Duodenal mucosa (tissue), 2 donors: ENCODE results near the gene PNPLA2.

Experiments used
- H3K27ac ChIP-seq: one replicate; pipeline ENCODE4 v1.7.0; 2013; ENCODE audit warnings: low read depth, low read length
- H3K27me3 ChIP-seq, 2 donors: one replicate each; pipeline ENCODE4 v1.7.0; 2013; ENCODE audit warnings: low read length in 2 of 2, control low read depth in 1 of 2; ENCODE audit not compliant: insufficient read depth in 2 of 2, control insufficient read depth in 1 of 2
- H3K36me3 ChIP-seq, 2 donors: one replicate each; pipeline ENCODE4 v1.7.0; 2013; ENCODE audit warnings: low read length in 2 of 2, control low read depth in 1 of 2; ENCODE audit not compliant: insufficient read depth in 2 of 2, control insufficient read depth in 1 of 2
- H3K4me1 ChIP-seq, 2 donors: one replicate each; pipeline ENCODE4 v1.7.0; 2013; ENCODE audit warnings: low read length in 2 of 2, control low read depth in 1 of 2; ENCODE audit not compliant: insufficient read depth in 2 of 2, control insufficient read depth in 1 of 2
- H3K4me3 ChIP-seq, 2 donors: one replicate each; pipeline ENCODE4 v1.7.0; 2013; ENCODE audit warnings: low read length in 2 of 2, low read depth in 1 of 2
- H3K9ac ChIP-seq, 2 donors: one replicate each; pipeline ENCODE4 v1.7.0; 2013; ENCODE audit warnings: low read length in 2 of 2, low read depth in 1 of 2
- H3K9me3 ChIP-seq, 2 donors: one replicate each; pipeline ENCODE4 v1.7.0; 2013; ENCODE audit warnings: low read length in 2 of 2, control low read depth in 1 of 2; ENCODE audit not compliant: control insufficient read depth in 1 of 2

Gene PNPLA2

DNA sequence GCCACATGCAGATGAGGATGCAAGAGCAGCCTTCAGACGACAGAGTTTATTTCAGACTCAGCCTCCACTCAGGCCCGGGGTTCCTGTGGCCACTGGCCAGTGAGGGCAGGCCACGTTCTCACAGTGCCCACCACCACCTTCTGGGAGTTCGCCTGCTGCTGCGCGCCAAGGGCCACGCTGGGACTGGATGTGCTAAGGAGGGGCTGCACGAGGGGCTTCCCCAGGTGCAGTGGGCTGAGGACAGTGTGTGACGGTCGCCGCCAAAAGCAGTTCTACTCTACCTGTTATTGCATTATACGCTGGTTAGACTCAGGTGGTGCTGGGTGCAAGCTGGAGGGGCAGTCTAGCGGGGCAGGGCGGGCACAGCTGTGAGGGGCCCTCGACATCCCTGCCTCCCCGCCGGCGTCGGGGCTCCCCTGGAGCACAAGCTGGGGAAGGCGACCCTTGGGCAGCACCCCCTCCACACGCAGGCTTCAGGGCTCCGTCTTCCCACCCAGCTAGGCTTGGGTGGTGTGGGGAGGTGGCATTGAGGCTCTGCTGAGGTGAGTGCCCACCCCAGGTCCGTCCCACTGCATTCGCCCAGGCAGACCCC is 31.5 kb upstream of the PNPLA2 start:
- no peak overlapping the region for H3K4me3 ChIP-seq
- H3K9ac ChIP-seq = no peak overlapping the region
- H3K27ac ChIP-seq = no peak overlapping the region
- H3K9me3 ChIP-seq = no peaks in the 10 kb centered on the region
- H3K4me1 ChIP-seq = peaks cover 6 to 13% of the 10 kb centered on the region in 2 donors
- H3K27me3 ChIP-seq = peaks cover 9 to 11% of the 10 kb centered on the region in 2 donors
- no peaks in the 10 kb centered on the region for H3K36me3 ChIP-seq

DNA sequence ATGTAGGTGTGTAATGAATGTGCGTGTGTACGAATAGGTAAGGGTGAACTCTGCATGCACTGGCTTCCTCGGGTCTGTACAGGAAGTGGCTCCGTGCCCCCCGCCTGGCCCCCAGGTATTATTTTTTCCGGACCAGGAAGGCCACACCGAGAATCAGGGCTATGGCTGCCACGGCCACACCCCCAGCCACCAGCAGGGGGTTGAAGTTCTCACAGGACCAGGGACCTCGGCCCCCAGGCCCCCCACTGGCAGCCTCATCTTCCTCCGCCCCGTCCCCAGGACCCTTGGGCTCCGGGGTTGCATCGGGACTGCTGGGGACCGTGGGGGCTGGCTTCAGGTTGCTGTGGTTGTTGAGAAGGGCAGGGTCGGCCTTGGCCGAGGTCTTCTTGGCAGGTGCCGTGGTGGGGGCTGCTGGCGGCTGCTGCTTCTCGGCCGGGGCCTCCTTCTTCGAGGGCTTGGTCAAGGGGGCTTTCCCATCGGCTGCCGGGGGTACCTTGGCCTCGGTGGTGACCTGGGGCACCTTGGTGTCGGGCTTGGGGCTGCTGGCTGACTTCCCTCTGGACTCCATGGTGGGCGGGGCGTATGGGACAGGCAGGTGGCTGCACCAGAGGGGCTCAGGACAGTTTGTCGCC is 30.6 kb upstream of the PNPLA2 start:
- peaks cover 0 to 6% of the 10 kb centered on the region in 2 donors for H3K4me1 ChIP-seq
- H3K4me3 ChIP-seq = no peak overlapping the region
- no peak overlapping the region for H3K9ac ChIP-seq
- no peak overlapping the region for H3K27ac ChIP-seq
- H3K36me3 ChIP-seq = peaks cover 0 to 2% of the 10 kb centered on the region in 2 donors
- no peaks in the 10 kb centered on the region for H3K9me3 ChIP-seq
- H3K27me3 ChIP-seq = peaks cover 9 to 11% of the 10 kb centered on the region in 2 donors

DNA sequence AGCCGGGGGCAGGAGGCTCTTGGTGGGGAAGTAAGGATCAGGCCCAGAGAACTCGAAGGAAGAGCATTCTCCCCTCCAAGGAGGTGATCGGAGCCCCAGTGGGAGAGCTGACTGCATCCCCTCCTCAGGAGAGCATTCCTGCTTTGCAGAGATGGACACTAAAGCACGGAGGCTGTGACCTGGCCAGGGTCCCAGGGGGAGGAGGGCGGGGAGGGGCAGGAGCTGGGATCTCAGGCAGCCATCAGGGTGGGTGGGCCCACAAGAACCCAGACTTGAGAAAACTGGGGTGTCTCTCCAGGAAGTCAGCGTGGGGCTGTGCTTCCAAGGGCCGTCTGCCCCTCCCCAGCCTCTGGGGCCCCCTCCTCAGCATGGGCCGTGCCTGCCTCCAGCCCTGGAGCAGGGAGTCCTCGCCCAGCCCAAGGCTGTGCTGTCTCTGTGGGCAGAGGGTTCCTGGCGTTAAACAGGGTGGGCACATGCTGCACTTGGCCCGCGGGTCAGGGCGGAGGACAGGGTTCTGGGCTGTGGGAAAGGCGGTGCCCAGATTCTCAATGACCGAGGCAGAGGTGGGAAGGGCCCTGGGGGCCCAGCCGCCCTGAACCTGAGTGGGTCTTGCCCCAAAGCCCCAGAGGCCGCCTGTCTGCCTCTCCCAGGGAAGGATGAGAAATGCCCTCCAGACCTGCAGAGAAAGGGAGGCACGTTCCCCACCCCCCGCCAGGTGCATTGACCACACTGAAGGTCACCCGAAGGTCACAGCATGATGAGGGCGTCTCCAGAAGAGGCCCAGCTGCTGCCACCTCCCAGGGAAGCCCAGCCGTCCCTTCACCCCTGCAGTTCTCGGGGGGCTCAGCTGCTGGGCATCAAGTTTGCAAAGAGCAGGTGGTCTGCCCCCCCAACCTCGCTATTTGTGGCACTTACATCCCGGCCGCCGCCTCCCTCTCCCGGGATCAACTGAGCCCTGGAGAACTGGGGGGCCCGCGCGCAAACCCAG is 29.5 kb upstream of the PNPLA2 start:
- Histone ChIP-seq H3K27ac (no peak overlapping the region), H3K36me3 (peaks cover 0 to 4% of the 10 kb centered on the region in 2 donors), H3K9me3 (no peaks in the 10 kb centered on the region), H3K4me3 (no peak overlapping the region), H3K9ac (no peak overlapping the region), H3K27me3 (peaks cover 9 to 11% of the 10 kb centered on the region in 2 donors), H3K4me1 (peaks cover 0 to 6% of the 10 kb centered on the region in 2 donors)

DNA sequence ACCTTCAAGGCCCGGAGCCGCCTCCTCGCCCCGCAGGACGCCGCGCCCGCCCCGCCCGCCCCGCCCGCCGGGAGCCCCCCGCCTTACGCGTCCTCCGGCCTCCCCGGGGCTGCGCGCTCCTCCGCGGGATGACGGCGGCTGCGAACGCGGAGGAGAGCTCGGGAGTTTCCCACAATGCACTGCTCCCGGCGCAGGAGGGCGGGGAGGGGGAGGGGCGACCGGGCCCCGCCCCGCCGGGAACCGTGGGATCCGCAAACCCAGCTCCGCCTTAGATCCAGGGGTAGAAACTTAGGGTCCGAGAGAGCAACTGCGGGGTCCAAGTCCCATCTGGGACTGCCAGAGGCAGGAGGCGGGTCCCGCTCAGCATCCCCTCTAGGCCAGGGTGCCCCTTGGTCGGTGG is 28.8 kb upstream of the PNPLA2 start, which contains the start of gene CEND1:
CEND1 (minus strand) TSS at position 148 of the 400 bp plus-strand sequence. CDS start 1,514 bp downstream, outside the sequence.
- Histone ChIP-seq H3K36me3 (peaks cover 0 to 4% of the 10 kb centered on the region in 2 donors), H3K4me1 (peaks cover 4 to 10% of the 10 kb centered on the region in 2 donors), H3K27me3 (peaks cover 9 to 11% of the 10 kb centered on the region in 2 donors), H3K27ac (no peak within 1 kb of the TSS), H3K9me3 (no peaks in the 10 kb centered on the region), H3K9ac (no peak within 1 kb of the TSS), H3K4me3 (no peak within 1 kb of the TSS)

GRCh38 chr11:790721-791564 is 27.8 kb upstream of the PNPLA2 start:
- Histone ChIP-seq H3K4me3 (no peak overlapping the region), H3K9ac (no peak overlapping the region), H3K27ac (no peak overlapping the region), H3K36me3 (peaks cover 0 to 4% of the 10 kb centered on the region in 2 donors), H3K27me3 (peaks cover 9 to 11% of the 10 kb centered on the region in 2 donors), H3K4me1 (peaks cover 10 to 20% of the 10 kb centered on the region in 2 donors), H3K9me3 (no peaks in the 10 kb centered on the region)

- H3K4me3 ChIP-seq = no peak overlapping the region
- H3K9ac ChIP-seq = no peak overlapping the region
- no peaks in the 10 kb centered on the region for H3K9me3 ChIP-seq
- peaks cover 0 to 4% of the 10 kb centered on the region in 2 donors for H3K36me3 ChIP-seq
- H3K27me3 ChIP-seq = peaks cover 9 to 11% of the 10 kb centered on the region in 2 donors
- H3K4me1 ChIP-seq = peaks cover 16 to 28% of the 10 kb centered on the region in 2 donors
- no peak overlapping the region for H3K27ac ChIP-seq
Measured at GRCh38 chr11:791658-792534, 26.8 kb upstream of the PNPLA2 start.

DNA sequence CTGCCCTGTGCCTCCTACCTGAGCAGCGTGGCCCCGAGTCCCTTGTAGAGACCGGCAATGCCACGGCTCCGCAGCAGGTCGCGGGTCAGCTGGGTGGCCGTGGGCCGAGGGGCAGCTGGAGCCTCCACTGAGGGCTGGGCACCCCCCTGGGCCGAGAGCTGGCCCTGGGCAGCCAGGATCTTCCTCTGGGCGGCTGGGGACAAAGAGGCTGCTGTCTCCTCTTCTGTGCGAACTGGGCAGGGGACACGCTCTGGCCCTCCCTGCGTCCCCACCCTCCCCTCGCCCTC is 26.2 kb upstream of the PNPLA2 start:
- no peak overlapping the region for H3K27ac ChIP-seq
- H3K36me3 ChIP-seq = peaks cover 0 to 4% of the 10 kb centered on the region in 2 donors
- H3K4me3 ChIP-seq = no peak overlapping the region
- peaks cover 19 to 34% of the 10 kb centered on the region in 2 donors for H3K4me1 ChIP-seq
- H3K27me3 ChIP-seq = peaks cover 9 to 11% of the 10 kb centered on the region in 2 donors
- no peak overlapping the region for H3K9ac ChIP-seq
- H3K9me3 ChIP-seq = no peaks in the 10 kb centered on the region

GRCh38 chr11:792873-793272 is 25.8 kb upstream of the PNPLA2 start:
- Histone ChIP-seq H3K9ac (no peak overlapping the region), H3K36me3 (peaks cover 0 to 4% of the 10 kb centered on the region in 2 donors), H3K4me1 (peaks cover 19 to 34% of the 10 kb centered on the region in 2 donors), H3K27me3 (peaks cover 9 to 11% of the 10 kb centered on the region in 2 donors), H3K9me3 (no peaks in the 10 kb centered on the region), H3K4me3 (no peak overlapping the region), H3K27ac (no peak overlapping the region)

GRCh38 chr11:793556-793955 is 25.2 kb upstream of the PNPLA2 start:
- peaks cover 9 to 11% of the 10 kb centered on the region in 2 donors for H3K27me3 ChIP-seq
- H3K27ac ChIP-seq = no peak overlapping the region
- H3K36me3 ChIP-seq = peaks cover 0 to 4% of the 10 kb centered on the region in 2 donors
- H3K9me3 ChIP-seq = no peaks in the 10 kb centered on the region
- H3K4me3 ChIP-seq = no peak overlapping the region
- H3K9ac ChIP-seq = no peak overlapping the region
- H3K4me1 ChIP-seq = peaks cover 19 to 37% of the 10 kb centered on the region in 2 donors
